ENCODE results near the gene COL21A1. TPM values are rescaled to one million over a fixed set of nuclear protein-coding genes. Genes with fewer than 3 reads are reported as not detected.

The COL21A1 gene
- total RNA-seq, 1 experiment from 2014 or later = 3.3 TPM

GRCh38 chr6:56040889-56041301, 206.5 kb downstream of the COL21A1 start:
- intact Hi-C loops (cut with micrococcal nuclease; ENCODE audit: unreplicated experiment) (no loop called here), in situ Hi-C loops (cut with HindIII; ENCODE audit: low pct_unique_long_range_greater_than_20kb, low sequenced_read_pairs) (no loop called here)
- DNase-seq (ENCODE audit: low read depth, low spot score) = no peak
- Histone ChIP-seq H3K27me3 (ENCODE audit: control insufficient read depth, insufficient read depth, low read length) (no peaks in the 10 kb centered on the region), H3K4me3 (ENCODE audit: low read depth in 2 of 2, low read length in 2 of 2) (no peak overlapping the region), H3K27ac (ENCODE audit: low read length) (no peak overlapping the region), H3K9me3 (ENCODE audit: control insufficient read depth, insufficient read depth, low read depth, low read length) (0 out of 2 replicates have a peak, but pooled peaks cover 4% of the 10 kb centered on the region), H3K36me3 (ENCODE audit: control insufficient read depth, insufficient read depth, low read length) (no peaks in the 10 kb centered on the region), H3K4me1 (ENCODE audit: control insufficient read depth, insufficient read depth, low read length) (no peaks in the 10 kb centered on the region)
- TF ChIP-seq TCF7L2 (IDR thresholded peaks at IDR 0.05; ENCODE audit: low read depth, low read length) (no peak), REST (IDR thresholded peaks at IDR 0.05; ENCODE audit: insufficient read depth in 1 of 2, low read depth in 2 of 2, low read length in 1 of 2) (no peak), SIN3A (IDR thresholded peaks at IDR 0.05; ENCODE audit: borderline replicate concordance, insufficient read depth, low read depth, low read length) (no peak), POLR2AphosphoS5 (IDR thresholded peaks at IDR 0.05; ENCODE audit: low read depth, low read length) (no peak), CTCF (IDR thresholded peaks at IDR 0.05) (no peak)
- ATAC-seq = no peak
- no TSS peak for BruUV-seq (replicated peaks)
- ChIA-PET CTCF (no interaction called here), POLR2A (no interaction called here)

GRCh38 chr6:56040223-56040622, 207.2 kb downstream of the COL21A1 start:
- ChIA-PET CTCF (no interaction called here), POLR2A (no interaction called here)
- no TSS peak for BruUV-seq (replicated peaks)
- Histone ChIP-seq H3K27ac (ENCODE audit: low read length) (no peak overlapping the region), H3K4me3 (ENCODE audit: low read depth in 2 of 2, low read length in 2 of 2) (no peak overlapping the region), H3K27me3 (ENCODE audit: control insufficient read depth, insufficient read depth, low read length) (no peaks in the 10 kb centered on the region), H3K36me3 (ENCODE audit: control insufficient read depth, insufficient read depth, low read length) (no peaks in the 10 kb centered on the region), H3K4me1 (ENCODE audit: control insufficient read depth, insufficient read depth, low read length) (no peaks in the 10 kb centered on the region), H3K9me3 (ENCODE audit: control insufficient read depth, insufficient read depth, low read depth, low read length) (0 out of 2 replicates have a peak, but pooled peaks cover 4% of the 10 kb centered on the region)
- DNase-seq (ENCODE audit: low read depth, low spot score) (no peak), ATAC-seq (no peak)
- intact Hi-C loops (cut with micrococcal nuclease; ENCODE audit: unreplicated experiment) (no loop called here), in situ Hi-C loops (cut with HindIII; ENCODE audit: low pct_unique_long_range_greater_than_20kb, low sequenced_read_pairs) (no loop called here)
- TF ChIP-seq POLR2AphosphoS5 (IDR thresholded peaks at IDR 0.05; ENCODE audit: low read depth, low read length) = no peak
- TF ChIP-seq SIN3A (IDR thresholded peaks at IDR 0.05; ENCODE audit: borderline replicate concordance, insufficient read depth, low read depth, low read length) = no peak
- TF ChIP-seq TCF7L2 (IDR thresholded peaks at IDR 0.05; ENCODE audit: low read depth, low read length) = no peak
- no peak for TF ChIP-seq CTCF (IDR thresholded peaks at IDR 0.05)
- TF ChIP-seq REST (IDR thresholded peaks at IDR 0.05; ENCODE audit: insufficient read depth in 1 of 2, low read depth in 2 of 2, low read length in 1 of 2) = no peak

Measured in Panc1 (cell line).